Activated T-cell treated with anti-CD3 and anti-CD28 coated beads, Interleukin-2, amount 50 U/mL, for 4 hours (primary cell): Measurements from ENCODE around the gene PHF2. TPM values are rescaled to one million over a fixed set of nuclear protein-coding genes. Genes with fewer than 3 reads are reported as not detected.

Source experiments
- ATAC-seq, 2 donors: fragments of 200-7000 bp; cut with Tn5 transposase; one replicate each; pipeline ENCODE4 v1.10.0; 2021
- DNase-seq: peaks from one replicate; pipeline ENCODE4 v3.0.0-alpha.2; 2020
- H3K27me3 Mint-ChIP-seq: one replicate; pipeline ENCODE4 v1.8.0; 2021; ENCODE audit warnings: low read depth, mixed read lengths
- H3K36me3 Mint-ChIP-seq: one replicate; pipeline ENCODE4 v1.8.0; 2022; ENCODE audit warnings: mixed read lengths; ENCODE audit not compliant: insufficient read depth
- H3K4me1 Mint-ChIP-seq: one replicate; pipeline ENCODE4 v1.8.0; 2021; ENCODE audit warnings: low read depth, mixed read lengths
- H3K4me3 Mint-ChIP-seq: one replicate; pipeline ENCODE4 v1.8.0; 2021; ENCODE audit warnings: mild to moderate bottlenecking, moderate library complexity, mixed read lengths
- H3K9me3 Mint-ChIP-seq: one replicate; pipeline ENCODE4 v1.8.0; 2021; ENCODE audit warnings: mixed read lengths
- total RNA-seq, 3 donors: library from RNA; stranded (reverse); gene quantifications; one replicate each; pipeline ENCODE4 v1.2.1, GENCODE V29; 2021

PHF2 gene
- total RNA-seq, 3 donors from 2014 or later, result 19.2 to 20.8 (median 20.8) TPM

- Mint-ChIP-seq H3K9me3 (no peaks in the 10 kb centered on the region), H3K27me3 (no peaks in the 10 kb centered on the region), H3K4me1 (no peaks in the 10 kb centered on the region), H3K4me3 (no peak overlapping the region), H3K36me3 (peaks cover 13% of the 10 kb centered on the region)
- peak; percentile 2 for DNase-seq
- ATAC-seq, result no peak
Observed at GRCh38 chr9:93677048-93677571, 100.7 kb downstream of the PHF2 start.

DNA sequence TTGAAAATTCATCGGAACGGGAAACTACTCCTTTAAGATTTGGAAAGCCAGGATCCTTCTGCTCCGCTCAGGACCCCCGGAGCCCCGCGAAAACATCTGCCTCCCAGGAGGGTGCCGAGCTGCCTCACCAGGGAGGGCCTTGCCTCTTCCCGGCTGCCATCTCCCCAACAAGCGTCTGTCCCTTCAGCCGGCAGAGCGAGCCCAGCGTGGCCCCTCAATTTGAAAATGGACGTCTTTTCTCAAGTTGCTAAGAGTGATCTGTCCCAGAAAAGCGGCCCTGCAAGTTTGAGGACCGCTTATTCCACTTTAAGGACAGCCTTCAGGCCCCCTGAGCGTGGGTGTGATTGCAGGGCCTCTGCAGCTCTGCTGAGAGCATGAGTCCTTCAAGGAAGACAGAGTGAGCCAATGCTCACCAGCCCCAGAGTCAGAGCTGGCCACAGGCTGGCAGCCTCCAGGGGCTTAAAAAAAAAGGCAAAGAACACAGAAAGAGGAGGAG is 101.3 kb downstream of the PHF2 start:
- H3K9me3 Mint-ChIP-seq, result no peaks in the 10 kb centered on the region
- no peaks in the 10 kb centered on the region for H3K27me3 Mint-ChIP-seq
- no peaks in the 10 kb centered on the region for H3K4me1 Mint-ChIP-seq
- DNase-seq (peak; percentile 4), ATAC-seq (no peak)
- peaks cover 12% of the 10 kb centered on the region for H3K36me3 Mint-ChIP-seq
- no peak overlapping the region for H3K4me3 Mint-ChIP-seq

- no peak overlapping the region for H3K4me3 Mint-ChIP-seq
- peak; percentile 3 for DNase-seq
- H3K27me3 Mint-ChIP-seq, result no peaks in the 10 kb centered on the region
- no peaks in the 10 kb centered on the region for H3K9me3 Mint-ChIP-seq
- no peaks in the 10 kb centered on the region for H3K4me1 Mint-ChIP-seq
- no peak for ATAC-seq
- H3K36me3 Mint-ChIP-seq, result peaks cover 12% of the 10 kb centered on the region
Observed at GRCh38 chr9:93678199-93679019, 102.0 kb downstream of the PHF2 start.

GRCh38 chr9:93679536-93680442 is 103.4 kb downstream of the PHF2 start:
- DNase-seq (peak; percentile 2), ATAC-seq (no peak)
- Mint-ChIP-seq H3K36me3 (peaks cover 6% of the 10 kb centered on the region), H3K27me3 (no peaks in the 10 kb centered on the region), H3K4me3 (no peak overlapping the region), H3K9me3 (no peaks in the 10 kb centered on the region), H3K4me1 (no peaks in the 10 kb centered on the region)

- Mint-ChIP-seq H3K4me3 (no peak overlapping the region), H3K9me3 (no peaks in the 10 kb centered on the region), H3K4me1 (no peaks in the 10 kb centered on the region), H3K36me3 (peaks cover 6% of the 10 kb centered on the region), H3K27me3 (peaks cover 2% of the 10 kb centered on the region)
- DNase-seq (peak; percentile 3), ATAC-seq (no peak)
Observed at GRCh38 chr9:93680443-93681268, 104.3 kb downstream of the PHF2 start.

DNA sequence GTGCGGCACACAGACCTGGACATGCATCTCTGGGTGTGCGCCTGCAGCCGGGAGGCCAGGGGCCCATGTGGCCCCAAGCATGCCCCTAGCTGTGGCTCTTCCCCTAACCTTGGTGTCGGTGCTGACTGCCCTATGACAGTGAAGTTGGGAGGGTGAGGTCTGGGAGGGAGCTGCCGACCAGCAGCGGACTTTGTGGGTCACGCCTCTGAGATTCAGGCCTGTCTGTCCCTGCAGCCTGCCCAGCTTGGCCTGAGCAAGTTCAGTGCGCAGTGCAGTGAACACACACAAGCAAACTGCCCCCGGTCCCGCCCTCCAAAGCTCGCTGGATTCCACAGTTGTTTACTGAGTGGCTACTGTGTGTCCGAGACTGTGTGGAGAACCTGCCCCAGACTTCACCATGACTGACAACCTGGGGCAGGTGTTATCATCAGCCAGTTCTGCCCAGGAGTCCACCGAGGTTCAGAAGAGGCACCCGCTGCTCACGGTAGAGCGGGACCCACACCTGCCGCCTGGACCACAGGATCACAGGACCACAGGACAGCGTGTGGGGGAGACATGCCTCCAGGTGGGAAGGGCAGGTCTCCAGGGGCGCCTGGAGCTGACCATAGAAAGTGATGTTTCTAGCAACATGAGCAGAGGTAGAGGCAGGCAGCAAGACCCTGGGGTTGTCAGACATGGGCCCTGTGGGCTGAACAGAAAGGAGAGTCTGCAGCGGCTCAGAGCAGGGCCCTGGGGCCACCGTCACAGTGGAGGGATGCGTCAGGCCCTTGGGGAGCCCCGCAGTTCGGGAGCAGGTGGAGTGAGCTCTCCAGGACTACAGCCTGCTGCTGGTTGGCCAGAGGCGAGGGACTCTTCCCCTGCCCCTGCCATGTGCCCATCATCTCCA is 105.1 kb downstream of the PHF2 start:
- DNase-seq, result peak; percentile 2

GRCh38 chr9:93682155-93682968 is 106.0 kb downstream of the PHF2 start:
- Mint-ChIP-seq H3K36me3 (peaks cover 6% of the 10 kb centered on the region), H3K4me1 (no peaks in the 10 kb centered on the region), H3K9me3 (no peaks in the 10 kb centered on the region), H3K27me3 (peaks cover 8% of the 10 kb centered on the region), H3K4me3 (no peak overlapping the region)
- DNase-seq (peak; percentile 51), ATAC-seq (peak; percentile 69 to 73)

More for the DNA sequence above, 105.1 kb downstream of the PHF2 start:
- ATAC-seq, result peak in 1 of 2 donors; percentile 9
- Mint-ChIP-seq H3K4me1 (no peaks in the 10 kb centered on the region), H3K4me3 (no peak overlapping the region), H3K36me3 (peaks cover 6% of the 10 kb centered on the region), H3K9me3 (no peaks in the 10 kb centered on the region), H3K27me3 (peaks cover 5% of the 10 kb centered on the region)

GRCh38 chr9:93683331-93684134 is 107.1 kb downstream of the PHF2 start:
- H3K36me3 Mint-ChIP-seq, result no peaks in the 10 kb centered on the region
- H3K27me3 Mint-ChIP-seq, result peaks cover 11% of the 10 kb centered on the region
- DNase-seq, result no peak
- ATAC-seq, result no peak
- peaks cover 3% of the 10 kb centered on the region for H3K9me3 Mint-ChIP-seq
- no peaks in the 10 kb centered on the region for H3K4me1 Mint-ChIP-seq
- no peak overlapping the region for H3K4me3 Mint-ChIP-seq

GRCh38 chr9:93684161-93684765 is 107.9 kb downstream of the PHF2 start:
- H3K36me3 Mint-ChIP-seq, result no peaks in the 10 kb centered on the region
- DNase-seq, result peak; percentile 4
- H3K4me1 Mint-ChIP-seq, result no peaks in the 10 kb centered on the region
- peaks cover 11% of the 10 kb centered on the region for H3K27me3 Mint-ChIP-seq
- H3K4me3 Mint-ChIP-seq, result no peak overlapping the region
- H3K9me3 Mint-ChIP-seq, result peaks cover 7% of the 10 kb centered on the region
- no peak for ATAC-seq

GRCh38 chr9:93684806-93685543 is 108.6 kb downstream of the PHF2 start:
- Mint-ChIP-seq H3K4me1 (no peaks in the 10 kb centered on the region), H3K36me3 (no peaks in the 10 kb centered on the region), H3K27me3 (peaks cover 11% of the 10 kb centered on the region), H3K4me3 (no peak overlapping the region), H3K9me3 (peaks cover 7% of the 10 kb centered on the region)
- no peak for ATAC-seq
- no peak for DNase-seq
